OCI-LY1 (cell line): ENCODE data around the gene ZNF438.

Experiments
- H2AFZ ChIP-seq: fragments of 200-600 bp; sonication (generic), shearing (Covaris generic); 2 replicates; pipeline ENCODE4 v1.6.0; 2014; ENCODE audit warnings: antibody characterized with exemption, mild to moderate bottlenecking, low read length
- H3F3A ChIP-seq: fragments of 200-600 bp; sonication (generic), shearing (Covaris generic); 2 replicates; pipeline ENCODE4 v1.6.0; 2014; ENCODE audit warnings: mild to moderate bottlenecking, antibody characterized with exemption, low read length, moderate library complexity; ENCODE audit not compliant: insufficient read depth
- H3K27ac ChIP-seq: fragments of 200-600 bp; sonication (generic); 2 replicates; pipeline ENCODE4 v1.5.1; 2014; ENCODE audit warnings: low read length, mixed run types, mild to moderate bottlenecking, low read depth; ENCODE audit not compliant: poor library complexity, severe bottlenecking
- H3K27me3 ChIP-seq: fragments of 200-600 bp; sonication (generic); 2 replicates; pipeline ENCODE4 v1.6.0; 2014; ENCODE audit warnings: antibody characterized with exemption, mild to moderate bottlenecking, low read length, moderate library complexity; ENCODE audit not compliant: insufficient read depth
- H3K36me3 ChIP-seq: fragments of 200-600 bp; sonication (generic); 2 replicates; pipeline ENCODE4 v1.6.1; 2014; ENCODE audit warnings: mild to moderate bottlenecking, antibody characterized with exemption, low read length, moderate library complexity, mixed read lengths; ENCODE audit not compliant: insufficient read depth
- H3K4me1 ChIP-seq: fragments of 200-600 bp; sonication (generic); 2 replicates; pipeline ENCODE4 v1.5.1; 2014; ENCODE audit warnings: mild to moderate bottlenecking, low read length, moderate library complexity; ENCODE audit not compliant: insufficient read depth, severe bottlenecking
- H3K4me2 ChIP-seq: fragments of 200-600 bp; sonication (generic), shearing (Covaris generic); 2 replicates; pipeline ENCODE4 v1.6.1; 2014; ENCODE audit warnings: low read length
- H3K4me3 ChIP-seq: fragments of 200-600 bp; sonication (generic); 2 replicates; pipeline ENCODE4 v1.5.1; 2014; ENCODE audit warnings: low read length, low read depth, mild to moderate bottlenecking, mixed read lengths; ENCODE audit not compliant: poor library complexity, severe bottlenecking
- H3K79me2 ChIP-seq: fragments of 200-600 bp; shearing (Covaris generic); 2 replicates; pipeline ENCODE4 v1.6.1; 2016; ENCODE audit warnings: mixed run types, low read length, mixed read lengths; ENCODE audit not compliant: insufficient read depth
- H3K9ac ChIP-seq: fragments of 200-600 bp; sonication (generic), shearing (Covaris generic); 2 replicates; pipeline ENCODE4 v1.6.1; 2014; ENCODE audit warnings: mild to moderate bottlenecking, low read length, mixed read lengths
- H3K9me2 ChIP-seq: fragments of 200-600 bp; sonication (generic), shearing (Covaris generic); 2 replicates; pipeline ENCODE4 v1.6.1; 2014; ENCODE audit warnings: low read depth, mild to moderate bottlenecking, low read length, mixed read lengths
- H3K9me3 ChIP-seq: fragments of 200-600 bp; shearing (Covaris generic); 2 replicates; pipeline ENCODE4 v1.6.1; 2014; ENCODE audit warnings: low read length, mixed read lengths
- H4K20me1 ChIP-seq: fragments of 200-600 bp; sonication (generic), shearing (Covaris generic); 2 replicates; pipeline ENCODE4 v1.6.0; 2016; ENCODE audit warnings: mild to moderate bottlenecking, low read length; ENCODE audit not compliant: insufficient read depth
- EZH2 ChIP-seq: fragments of 200-600 bp; sonication (generic), shearing (Covaris generic); IDR thresholded peaks from 2 replicates; pipeline ENCODE4 v1.8.0; 2017; ENCODE audit warnings: borderline replicate concordance, mixed run types, mild to moderate bottlenecking, antibody characterized with exemption, low read length, moderate library complexity, mixed read lengths
- TF ChIP-seq, protein P1 (sequence below): fragments of 200-600 bp; sonication (generic), shearing (Covaris generic); IDR thresholded peaks from 2 replicates; pipeline ENCODE4 v1.5.1; 2017; ENCODE audit warnings: mild to moderate bottlenecking, antibody characterized with exemption, low read length, moderate library complexity, mixed read lengths

The ZNF438 gene

DNA sequence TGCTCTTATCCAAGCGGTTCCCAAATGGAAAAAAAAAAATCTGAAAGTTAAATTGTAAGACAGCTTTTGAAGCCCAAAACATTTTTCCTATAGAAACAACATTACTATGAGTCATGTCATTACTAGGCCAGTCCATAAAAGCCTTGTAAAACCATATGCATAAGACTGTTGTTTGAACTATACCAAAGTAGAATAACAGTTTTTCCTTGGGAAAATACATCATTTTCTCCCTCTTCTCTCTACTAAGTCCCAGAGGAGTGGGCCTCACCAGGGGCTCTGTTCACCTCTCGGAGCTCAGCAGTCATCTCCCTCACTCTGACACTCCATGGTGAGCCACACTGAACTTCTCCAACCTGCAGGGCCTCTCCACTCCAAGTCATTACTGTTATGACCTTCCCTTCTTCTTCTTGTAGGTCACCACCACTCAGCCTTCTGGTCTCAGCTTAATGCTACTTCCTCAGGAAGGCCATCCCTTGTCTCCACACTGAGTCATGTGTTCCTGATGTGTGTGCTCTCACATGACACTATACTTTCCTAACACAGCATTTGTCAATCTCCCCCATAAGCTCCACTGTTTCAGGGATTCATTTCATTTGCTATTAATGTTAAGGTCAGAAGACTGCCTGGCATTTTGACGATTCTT is 32.5 kb downstream of the ZNF438 start:
- no peak overlapping the region for H3K4me2 ChIP-seq
- H3K4me3 ChIP-seq: no peak overlapping the region
- H4K20me1 ChIP-seq: no peaks in the 10 kb centered on the region
- no peak overlapping the region for H3K27ac ChIP-seq
- TF ChIP-seq, protein P1, sequence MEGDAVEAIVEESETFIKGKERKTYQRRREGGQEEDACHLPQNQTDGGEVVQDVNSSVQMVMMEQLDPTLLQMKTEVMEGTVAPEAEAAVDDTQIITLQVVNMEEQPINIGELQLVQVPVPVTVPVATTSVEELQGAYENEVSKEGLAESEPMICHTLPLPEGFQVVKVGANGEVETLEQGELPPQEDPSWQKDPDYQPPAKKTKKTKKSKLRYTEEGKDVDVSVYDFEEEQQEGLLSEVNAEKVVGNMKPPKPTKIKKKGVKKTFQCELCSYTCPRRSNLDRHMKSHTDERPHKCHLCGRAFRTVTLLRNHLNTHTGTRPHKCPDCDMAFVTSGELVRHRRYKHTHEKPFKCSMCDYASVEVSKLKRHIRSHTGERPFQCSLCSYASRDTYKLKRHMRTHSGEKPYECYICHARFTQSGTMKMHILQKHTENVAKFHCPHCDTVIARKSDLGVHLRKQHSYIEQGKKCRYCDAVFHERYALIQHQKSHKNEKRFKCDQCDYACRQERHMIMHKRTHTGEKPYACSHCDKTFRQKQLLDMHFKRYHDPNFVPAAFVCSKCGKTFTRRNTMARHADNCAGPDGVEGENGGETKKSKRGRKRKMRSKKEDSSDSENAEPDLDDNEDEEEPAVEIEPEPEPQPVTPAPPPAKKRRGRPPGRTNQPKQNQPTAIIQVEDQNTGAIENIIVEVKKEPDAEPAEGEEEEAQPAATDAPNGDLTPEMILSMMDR: no peak
- no peak for TF ChIP-seq EZH2
- no peaks in the 10 kb centered on the region for H3K27me3 ChIP-seq
- H3K9me2 ChIP-seq: no peaks in the 10 kb centered on the region
- no peak overlapping the region for H3K9ac ChIP-seq
- H3K9me3 ChIP-seq: 0 out of 2 replicates have a peak, but pooled peaks cover 2% of the 10 kb centered on the region
- no peaks in the 10 kb centered on the region for H3K79me2 ChIP-seq
- no peak overlapping the region for H2AFZ ChIP-seq
- H3K36me3 ChIP-seq: no peaks in the 10 kb centered on the region
- no peaks in the 10 kb centered on the region for H3K4me1 ChIP-seq
- H3F3A ChIP-seq: no peaks in the 10 kb centered on the region

DNA sequence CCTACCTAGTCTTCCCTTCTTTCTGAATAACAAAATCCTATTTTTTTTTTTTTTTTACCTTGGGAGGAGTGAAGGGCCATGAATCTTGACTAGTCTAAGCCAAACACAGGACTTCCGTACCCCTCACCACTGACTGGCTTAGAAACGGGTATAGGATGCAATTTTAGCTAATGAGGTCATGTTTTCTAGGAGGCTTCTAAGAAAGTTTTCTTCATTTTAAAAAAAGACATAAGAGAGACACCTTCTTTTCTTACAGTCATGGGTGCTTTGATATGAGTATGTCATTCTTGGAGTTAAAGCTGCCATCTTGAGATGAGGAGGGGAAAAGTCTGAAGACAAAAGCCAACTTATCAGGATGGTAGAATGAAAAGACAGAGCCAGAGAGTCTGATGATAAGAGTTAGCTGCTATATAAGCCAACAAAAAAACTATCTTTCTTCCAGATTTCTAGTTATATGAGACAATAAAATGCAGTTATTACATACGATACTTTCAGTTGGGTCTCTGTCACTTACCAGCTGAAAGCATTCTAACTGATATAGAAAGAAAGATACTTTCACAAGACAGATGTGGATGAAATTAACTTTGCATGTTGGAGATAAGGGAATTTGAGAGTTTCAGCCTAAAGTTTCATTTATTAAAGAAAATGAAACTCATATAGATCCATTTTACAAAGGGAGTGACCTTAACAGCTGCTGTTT is 34.0 kb downstream of the ZNF438 start:
- Histone ChIP-seq H3F3A (no peaks in the 10 kb centered on the region), H3K4me3 (no peak overlapping the region), H3K36me3 (no peaks in the 10 kb centered on the region), H3K27me3 (no peaks in the 10 kb centered on the region), H3K9me3 (0 out of 2 replicates have a peak, but pooled peaks cover 2% of the 10 kb centered on the region), H3K9ac (no peak overlapping the region), H3K79me2 (no peaks in the 10 kb centered on the region), H3K4me1 (no peaks in the 10 kb centered on the region), H4K20me1 (no peaks in the 10 kb centered on the region), H3K9me2 (no peaks in the 10 kb centered on the region), H2AFZ (no peak overlapping the region), H3K4me2 (no peak overlapping the region), H3K27ac (no peak overlapping the region)
- TF ChIP-seq, protein P1: no peak
- no peak for TF ChIP-seq EZH2

DNA sequence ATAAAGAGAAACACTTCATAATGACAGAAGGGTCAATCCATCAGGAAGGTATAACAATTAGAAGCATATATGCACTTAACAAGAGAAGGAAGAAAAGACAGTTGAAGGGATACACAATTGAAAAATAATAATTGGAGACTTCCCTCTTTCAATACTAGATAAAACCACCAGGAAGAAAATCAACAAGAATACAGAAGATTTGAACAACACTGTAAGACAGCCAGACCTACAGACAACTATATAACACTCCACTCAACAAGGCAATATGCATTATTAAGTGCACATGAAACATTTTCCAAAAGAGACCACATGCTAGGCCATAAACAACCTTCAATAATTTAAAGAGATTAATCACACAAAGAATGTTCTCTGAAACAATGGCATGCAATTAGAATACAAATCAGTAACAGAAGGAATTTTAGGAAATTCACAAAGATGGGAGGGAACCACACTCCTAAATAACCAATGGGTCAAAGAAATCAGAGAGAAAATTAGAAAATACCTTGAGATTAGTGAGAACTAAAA is 35.1 kb downstream of the ZNF438 start:
- Histone ChIP-seq H3K9me3 (0 out of 2 replicates have a peak, but pooled peaks cover 2% of the 10 kb centered on the region), H3K4me1 (no peaks in the 10 kb centered on the region), H3K4me2 (no peak overlapping the region), H3K27ac (no peak overlapping the region), H3K9ac (no peak overlapping the region), H3F3A (no peaks in the 10 kb centered on the region), H2AFZ (no peak overlapping the region), H3K27me3 (no peaks in the 10 kb centered on the region), H3K79me2 (no peaks in the 10 kb centered on the region), H3K9me2 (no peaks in the 10 kb centered on the region), H3K36me3 (no peaks in the 10 kb centered on the region), H4K20me1 (no peaks in the 10 kb centered on the region), H3K4me3 (no peak overlapping the region)
- no peak for TF ChIP-seq EZH2
- TF ChIP-seq, protein P1: no peak
